GM23338 (cell line): ENCODE results near the gene ZBTB7B. TPM values are rescaled to one million over a fixed set of nuclear protein-coding genes. Genes with fewer than 3 reads are reported as not detected.

Experiments used
- ATAC-seq: fragments of 200-7000 bp; cut with Tn5 transposase; 3 replicates; pipeline ENCODE4 v1.9.1; 2020
- DNase-seq: peaks from one replicate; pipeline ENCODE4 v3.0.0-alpha.2; 2015; ENCODE audit warnings: low spot score
- H2AFZ ChIP-seq: fragments of 200-600 bp; sonication (generic); 2 replicates; pipeline ENCODE4 v1.8.0; 2016; ENCODE audit warnings: antibody characterized with exemption, mild to moderate bottlenecking, moderate library complexity
- H3F3A ChIP-seq: fragments of 200-600 bp; sonication (generic); replicated peaks from 2 replicates; pipeline ENCODE4 v1.8.0; 2017; ENCODE audit warnings: antibody characterized with exemption, mixed run types, low read depth
- H3K27ac ChIP-seq: fragments of 200-600 bp; sonication (generic); 2 replicates; pipeline ENCODE4 v1.6.1; 2016; ENCODE audit warnings: low read depth
- H3K27me3 ChIP-seq: fragments of 200-600 bp; sonication (generic); 2 replicates; pipeline ENCODE4 v1.8.0; 2016; ENCODE audit warnings: mild to moderate bottlenecking, mixed run types, moderate library complexity; ENCODE audit not compliant: insufficient read depth
- H3K36me3 ChIP-seq: fragments of 200-600 bp; sonication (generic); 2 replicates; pipeline ENCODE4 v1.8.0; 2016; ENCODE audit warnings: mild to moderate bottlenecking; ENCODE audit not compliant: insufficient read depth
- H3K4me1 ChIP-seq: fragments of 200-600 bp; sonication (generic); 2 replicates; pipeline ENCODE4 v1.8.0; 2016; ENCODE audit warnings: mild to moderate bottlenecking, moderate library complexity; ENCODE audit not compliant: insufficient read depth
- H3K4me2 ChIP-seq: fragments of 200-600 bp; sonication (generic); 2 replicates; pipeline ENCODE4 v1.7.1; 2017; ENCODE audit warnings: mixed run types
- H3K4me3 ChIP-seq: fragments of 200-600 bp; sonication (generic); 2 replicates; pipeline ENCODE4 v1.6.1; 2016; ENCODE audit warnings: mixed run types
- H3K79me2 ChIP-seq: fragments of 200-600 bp; sonication (generic); replicated peaks from 2 replicates; pipeline ENCODE4 v1.8.0; 2017; ENCODE audit warnings: mild to moderate bottlenecking; ENCODE audit not compliant: insufficient read depth
- H3K9me2 ChIP-seq: fragments of 200-600 bp; sonication (generic); 2 replicates; pipeline ENCODE4 v1.8.0; 2017; ENCODE audit not compliant: insufficient read depth
- H4K20me1 ChIP-seq: fragments of 200-600 bp; sonication (generic); replicated peaks from 2 replicates; pipeline ENCODE4 v1.8.0; 2017; ENCODE audit warnings: mild to moderate bottlenecking; ENCODE audit not compliant: insufficient read depth
- H3K27ac Mint-ChIP-seq: 2 replicates; pipeline ENCODE4 v1.8.0; 2020; ENCODE audit warnings: inconsistent platforms, mild to moderate bottlenecking, moderate library complexity, mixed read lengths
- H3K27me3 Mint-ChIP-seq: 3 replicates; pipeline ENCODE4 v1.8.0; 2022; ENCODE audit warnings: low read depth, mild to moderate bottlenecking, moderate library complexity, mixed read lengths, inconsistent platforms; ENCODE audit not compliant: insufficient read depth, poor library complexity
- H3K36me3 Mint-ChIP-seq: 3 replicates; pipeline ENCODE4 v1.8.0; 2021; ENCODE audit warnings: low read depth, mild to moderate bottlenecking, inconsistent platforms, moderate library complexity, mixed read lengths
- H3K4me1 Mint-ChIP-seq: 3 replicates; pipeline ENCODE4 v1.8.0; 2020; ENCODE audit warnings: mild to moderate bottlenecking, inconsistent platforms, mixed read lengths
- H3K4me3 Mint-ChIP-seq: 3 replicates; pipeline ENCODE4 v1.8.0; 2021; ENCODE audit warnings: moderate library complexity, mild to moderate bottlenecking, inconsistent platforms, mixed read lengths
- H3K9me3 Mint-ChIP-seq: 3 replicates; pipeline ENCODE4 v1.8.0; 2020; ENCODE audit warnings: moderate library complexity, mild to moderate bottlenecking, inconsistent platforms, mixed read lengths
- CREB1 ChIP-seq: fragments of 250-450 bp; sonication (Bioruptor Pico); IDR thresholded peaks from 2 replicates; pipeline ENCODE4 v1.5.0; 2020; ENCODE audit warnings: low read depth, mild to moderate bottlenecking, moderate library complexity
- CTCF ChIP-seq, 2 experiments: fragments of 200-600 bp in 1 of 2; sonication (generic) in 1 of 2; conservative IDR thresholded peaks; 2 replicates each; pipeline versions ENCODE4 v1.5.1 to v1.6.1; 2016 to 2017; ENCODE audit warnings: antibody characterized with exemption in 2 of 2, low read depth in 2 of 2, mild to moderate bottlenecking in 2 of 2, moderate library complexity in 1 of 2
- ETS1 ChIP-seq: IDR thresholded peaks from 2 replicates; pipeline ENCODE4 v1.6.1; 2016; ENCODE audit warnings: antibody characterized with exemption
- EZH2 ChIP-seq: fragments of 200-600 bp; sonication (generic); IDR thresholded peaks from one replicate; pipeline ENCODE4 v1.8.0; 2017; ENCODE audit warnings: antibody characterized with exemption, mild to moderate bottlenecking, low read depth; ENCODE audit not compliant: unreplicated experiment
- EZH2phosphoT487 ChIP-seq: fragments of 200-600 bp; sonication (generic); IDR thresholded peaks from one replicate; pipeline ENCODE4 v1.8.1; 2018; ENCODE audit warnings: antibody characterized with exemption; ENCODE audit not compliant: unreplicated experiment
- JUNB ChIP-seq: IDR thresholded peaks from one replicate; pipeline ENCODE4 v1.6.1; 2016; ENCODE audit warnings: antibody characterized with exemption; ENCODE audit not compliant: unreplicated experiment
- NANOG ChIP-seq: IDR thresholded peaks from 2 replicates; pipeline ENCODE4 v1.6.1; 2016; ENCODE audit warnings: antibody characterized with exemption, borderline replicate concordance
- POLR2AphosphoS5 ChIP-seq: IDR thresholded peaks from 2 replicates; pipeline ENCODE4 v1.6.1; 2016; ENCODE audit warnings: antibody characterized with exemption, low read depth
- REST ChIP-seq: IDR thresholded peaks from one replicate; pipeline ENCODE4 v1.6.1; 2018; ENCODE audit warnings: antibody characterized with exemption; ENCODE audit not compliant: unreplicated experiment
- STAT1 ChIP-seq: IDR thresholded peaks from one replicate; pipeline ENCODE4 v1.6.1; 2016; ENCODE audit warnings: antibody characterized with exemption; ENCODE audit not compliant: unreplicated experiment
- ZNF114 ChIP-seq: fragments of 250-450 bp; sonication (Bioruptor Pico); IDR thresholded peaks from 2 replicates; pipeline ENCODE4 v1.5.0; 2020; ENCODE audit warnings: mild to moderate bottlenecking, moderate library complexity
- ZNF331 ChIP-seq: fragments of 250-450 bp; sonication (Bioruptor Pico); IDR thresholded peaks from 2 replicates; pipeline ENCODE4 v1.5.0; 2020; ENCODE audit warnings: low read depth, mild to moderate bottlenecking, moderate library complexity
- ZNF462 ChIP-seq: fragments of 250-450 bp; sonication (Bioruptor Pico); IDR thresholded peaks from 2 replicates; pipeline ENCODE4 v1.5.0; 2020; ENCODE audit warnings: mild to moderate bottlenecking, moderate library complexity
- polyA plus RNA-seq: library from polyadenylated mRNA; unstranded; fragments of >200 nt; fragmentation: Nextera tagmentation; extraction: Ambion mirVana; gene quantifications from 2 replicates; pipeline ENCODE4 v1.2.1, GENCODE V29; 2016
- total RNA-seq: library from RNA; depleted of rRNA; stranded (reverse); fragments of >200 nt; shearing (Covaris generic); gene quantifications from 2 replicates; pipeline ENCODE4 v1.2.3, GENCODE V29; 2014

Gene ZBTB7B
- total and polyA plus RNA-seq, 2 experiments from 2014 or later = 3.6 to 32.6 TPM

- Histone ChIP-seq H3K4me1 (peaks cover 18% of the 10 kb centered on the region; the same call in 1 of the 2 replicates), H3K36me3 (no peaks in the 10 kb centered on the region), H3F3A (peaks cover 12% of the 10 kb centered on the region; the same call in 1 of the 2 replicates), H2AFZ (peak within 1 kb of the TSS; percentile 97), H3K27me3 (peaks cover 24% of the 10 kb centered on the region), H3K79me2 (no peaks in the 10 kb centered on the region), H3K9me2 (no peaks in the 10 kb centered on the region), H3K4me2 (peak within 1 kb of the TSS; percentile 98), H3K27ac (no peak within 1 kb of the TSS), H3K4me3 (peak within 1 kb of the TSS; percentile 90), H4K20me1 (peaks cover 3% of the 10 kb centered on the region; the same call in 1 of the 2 replicates)
- Mint-ChIP-seq H3K9me3 (no peaks in the 10 kb centered on the region; the same call in 2 of the 3 replicates), H3K27me3 (peaks cover 32% of the 10 kb centered on the region), H3K4me3 (peak within 1 kb of the TSS; percentile 82), H3K4me1 (peaks cover 45% of the 10 kb centered on the region), H3K27ac (no peak within 1 kb of the TSS), H3K36me3 (no peaks in the 10 kb centered on the region; the same call in 2 of the 3 replicates)
- TF ChIP-seq REST (no peak), ZNF114 (CRISPR knock-in tag) (no peak), JUNB (no peak), EZH2 (no peak), STAT1 (no peak), EZH2phosphoT487 (no peak), ETS1 (no peak), CTCF (conservative IDR thresholded peaks at IDR 0.05; ENCODE audit: low read depth in 2 of 2) (peak; percentile 81 to 94), NANOG (no peak), POLR2AphosphoS5 (no peak; the same call in 1 of the 2 replicates), ZNF462 (CRISPR knock-in tag) (no peak), CREB1 (CRISPR knock-in tag) (peak; percentile 43; the same call in 1 of the 2 replicates), ZNF331 (CRISPR knock-in tag) (no peak)
- ATAC-seq = peak; percentile 76
- DNase-seq = peak; percentile 93
Measured at GRCh38 chr1:155050560-155051341, 48.1 kb downstream of the ZBTB7B start, which contains the start of gene ADAM15. TSS of gene ADAM15 (plus strand) at chr1:155051316. CDS start at chr1:155051387, 71 bp downstream.
